Gastroesophageal sphincter (tissue), 4 donors: ENCODE data around the gene RELL1. TPM values are rescaled to one million over a fixed set of nuclear protein-coding genes. Genes with fewer than 3 reads are reported as not detected.

Experiments
- ATAC-seq: fragments of 150-250 bp; one replicate; pipeline ENCODE4 v1.9.1; 2016; ENCODE audit warnings: mild to moderate bottlenecking, moderate library complexity
- H3K27ac ChIP-seq, 4 donors: fragments of 200-600 bp; sonication (generic) in 3 of 4; 1 replicate in 3 of 4; 2 replicates in 1 of 4; pipeline ENCODE4 v1.5.1; 2016 to 2019
- H3K27me3 ChIP-seq: fragments of 200-600 bp; sonication (generic); one replicate; pipeline ENCODE4 v1.5.1; 2019
- H3K36me3 ChIP-seq, 2 donors: fragments of 200-600 bp; sonication (generic); one replicate each; pipeline ENCODE4 v1.5.1; 2019; ENCODE audit warnings: control low read depth in 1 of 2
- H3K4me1 ChIP-seq, 3 donors: fragments of 200-600 bp; sonication (generic); 1 replicate in 2 of 3; 2 replicates in 1 of 3; pipeline ENCODE4 v1.5.1; 2016 to 2019; ENCODE audit warnings: control low read depth in 2 of 3
- H3K4me3 ChIP-seq, 2 donors: fragments of 200-600 bp; sonication (generic); one replicate each; pipeline ENCODE4 v1.5.1; 2019; ENCODE audit warnings: mild to moderate bottlenecking in 1 of 2, moderate library complexity in 1 of 2
- H3K9me3 ChIP-seq, 3 donors: fragments of 200-600 bp; sonication (generic); one replicate each; pipeline ENCODE4 v1.5.1; 2017 to 2019; ENCODE audit warnings: control low read depth in 2 of 3
- EP300 ChIP-seq: sonication (generic); formaldehyde crosslinking; IDR thresholded peaks from one replicate; pipeline ENCODE4 v1.6.1; 2017; ENCODE audit warnings: antibody characterized with exemption, mild to moderate bottlenecking
- POLR2A ChIP-seq, 2 donors: fragments of 450-650 bp; IDR thresholded peaks; one replicate each; pipeline ENCODE4 v1.6.1; 2017; ENCODE audit warnings: antibody characterized with exemption in 2 of 2, mild to moderate bottlenecking in 2 of 2, moderate library complexity in 1 of 2
- POLR2AphosphoS5 ChIP-seq: sonication (generic); formaldehyde crosslinking; IDR thresholded peaks from one replicate; pipeline ENCODE4 v1.6.1; 2017; ENCODE audit warnings: antibody characterized with exemption
- WGBS, 2 donors: methylation state at CpG; one replicate each; pipeline ENCODE4 v1.1.5; 2018; ENCODE audit warnings: low coverage in 1 of 2; 5-methylcytosine and 5-hydroxymethylcytosine counted together
- total RNA-seq, 4 donors: library from RNA; depleted of rRNA; stranded (reverse); fragments of >200 nt; gene quantifications; one replicate each; pipeline ENCODE4 v1.1.0, GENCODE V29; 2016
- TF ChIP-seq, protein P1 (sequence below), 4 experiments: fragments of 200-600 bp in 2 of 4; fragments of 450-650 bp in 2 of 4; sonication (generic) in 1 of 4; IDR thresholded peaks; one replicate each; pipeline ENCODE4 v1.5.1; 2017 to 2019; ENCODE audit warnings: antibody characterized with exemption in 4 of 4, mild to moderate bottlenecking in 2 of 4, moderate library complexity in 2 of 4

Gene RELL1, protein sequence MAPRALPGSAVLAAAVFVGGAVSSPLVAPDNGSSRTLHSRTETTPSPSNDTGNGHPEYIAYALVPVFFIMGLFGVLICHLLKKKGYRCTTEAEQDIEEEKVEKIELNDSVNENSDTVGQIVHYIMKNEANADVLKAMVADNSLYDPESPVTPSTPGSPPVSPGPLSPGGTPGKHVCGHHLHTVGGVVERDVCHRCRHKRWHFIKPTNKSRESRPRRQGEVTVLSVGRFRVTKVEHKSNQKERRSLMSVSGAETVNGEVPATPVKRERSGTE
- 10 to 100 TPM; 61.0 to 96.7 (median 69.3) TPM for total RNA-seq

DNA sequence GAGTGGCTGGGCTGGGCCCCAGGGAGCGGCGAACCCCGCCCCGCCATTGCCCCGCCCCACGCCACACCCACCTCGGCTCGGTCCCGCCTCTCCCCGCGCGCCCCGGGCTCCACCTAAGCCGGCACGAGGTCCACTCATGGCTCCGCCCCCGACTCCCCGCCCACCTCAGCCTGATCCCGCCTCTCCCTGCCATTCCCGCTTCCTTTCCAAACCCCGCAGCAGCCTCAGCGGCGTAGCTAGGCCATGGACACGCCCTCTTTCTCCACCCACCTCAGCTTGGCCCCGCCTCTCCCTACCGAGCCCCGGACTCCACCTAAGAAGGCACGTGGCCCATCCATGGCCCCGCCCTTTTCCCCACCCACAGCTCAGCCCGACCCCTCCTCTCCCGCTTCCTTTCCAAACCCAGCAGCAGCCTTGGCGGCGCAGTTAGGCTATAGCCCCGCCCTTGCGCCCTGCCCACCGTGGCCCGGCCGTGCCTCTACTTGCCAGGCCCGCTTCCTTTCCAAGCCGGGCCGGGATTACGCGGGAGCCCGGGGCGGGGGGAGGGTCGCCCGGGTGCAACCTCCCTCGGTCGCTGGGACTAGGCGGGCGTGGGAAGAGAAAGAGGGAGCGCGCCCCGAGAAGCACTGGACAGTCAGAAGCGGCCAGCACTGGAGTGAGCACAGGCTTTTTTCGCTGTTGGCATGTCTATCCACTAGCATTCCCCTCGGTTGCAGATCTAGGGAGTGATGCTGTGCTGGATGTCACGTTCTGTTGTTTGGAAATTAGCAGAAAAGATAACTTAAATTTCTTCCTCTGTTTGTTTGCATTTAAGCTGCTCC lies at the start of gene RELL1:
Gene RELL1 (minus strand): TSS at position 4 of the 821 bp plus-strand sequence. CDS start 89 bp downstream, outside the sequence.
- TF ChIP-seq, protein P1, sequence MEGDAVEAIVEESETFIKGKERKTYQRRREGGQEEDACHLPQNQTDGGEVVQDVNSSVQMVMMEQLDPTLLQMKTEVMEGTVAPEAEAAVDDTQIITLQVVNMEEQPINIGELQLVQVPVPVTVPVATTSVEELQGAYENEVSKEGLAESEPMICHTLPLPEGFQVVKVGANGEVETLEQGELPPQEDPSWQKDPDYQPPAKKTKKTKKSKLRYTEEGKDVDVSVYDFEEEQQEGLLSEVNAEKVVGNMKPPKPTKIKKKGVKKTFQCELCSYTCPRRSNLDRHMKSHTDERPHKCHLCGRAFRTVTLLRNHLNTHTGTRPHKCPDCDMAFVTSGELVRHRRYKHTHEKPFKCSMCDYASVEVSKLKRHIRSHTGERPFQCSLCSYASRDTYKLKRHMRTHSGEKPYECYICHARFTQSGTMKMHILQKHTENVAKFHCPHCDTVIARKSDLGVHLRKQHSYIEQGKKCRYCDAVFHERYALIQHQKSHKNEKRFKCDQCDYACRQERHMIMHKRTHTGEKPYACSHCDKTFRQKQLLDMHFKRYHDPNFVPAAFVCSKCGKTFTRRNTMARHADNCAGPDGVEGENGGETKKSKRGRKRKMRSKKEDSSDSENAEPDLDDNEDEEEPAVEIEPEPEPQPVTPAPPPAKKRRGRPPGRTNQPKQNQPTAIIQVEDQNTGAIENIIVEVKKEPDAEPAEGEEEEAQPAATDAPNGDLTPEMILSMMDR (IDR thresholded peaks at IDR 0.05): peak in 2 of 4 experiments; percentile 16 to 19
- TF ChIP-seq POLR2A (IDR thresholded peaks at IDR 0.05) (peak in 1 of 2 donors; percentile 23), EP300 (no peak)
- Histone ChIP-seq H3K4me1 (peaks cover 5 to 41% (median 12%) of the 10 kb centered on the region in 3 donors), H3K27ac (peak within 1 kb of the TSS; percentile 88 to 99 (median 99)), H3K4me3 (peak within 1 kb of the TSS; percentile 53 to 91), H3K27me3 (no peaks in the 10 kb centered on the region), H3K9me3 (no peaks in the 10 kb centered on the region), H3K36me3 (no peaks in the 10 kb centered on the region)
- ATAC-seq: peak; percentile 95
- WGBS, 2 donors: 0% methylated on average over 4 to 14 of the region's 58 CpGs

DNA sequence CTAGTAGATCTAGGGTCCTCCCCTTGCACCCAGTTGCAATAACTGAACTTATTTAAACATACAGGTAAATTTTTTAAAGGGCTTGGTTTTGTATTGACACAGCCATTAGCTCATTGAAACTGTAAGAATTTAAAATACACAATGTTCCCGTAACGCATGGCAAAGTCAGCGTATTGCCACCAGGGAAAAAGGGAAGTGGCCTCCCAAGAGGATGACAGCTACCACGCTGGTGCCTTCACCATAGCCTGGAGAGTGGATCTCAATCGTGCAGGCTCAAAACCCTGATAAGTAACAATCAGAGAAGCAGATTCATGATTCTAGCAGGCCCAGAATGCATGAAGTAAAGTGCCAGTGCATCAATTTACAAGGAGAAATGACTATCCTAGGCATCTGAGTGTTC lies 49.4 kb upstream of the RELL1 start:
- Histone ChIP-seq H3K4me3 (no peak overlapping the region), H3K4me1 (no peaks in the 10 kb centered on the region), H3K27ac (no peak overlapping the region), H3K36me3 (no peaks in the 10 kb centered on the region), H3K27me3 (no peaks in the 10 kb centered on the region), H3K9me3 (no peaks in the 10 kb centered on the region)
- TF ChIP-seq, protein P1 (IDR thresholded peaks at IDR 0.05): no peak
- TF ChIP-seq EP300: no peak
- no peak for TF ChIP-seq POLR2AphosphoS5
- TF ChIP-seq POLR2A (IDR thresholded peaks at IDR 0.05): no peak
- 76 to 100% methylated on average over 2 to 5 of the region's 5 CpGs for WGBS, 2 donors
- no peak for ATAC-seq

DNA sequence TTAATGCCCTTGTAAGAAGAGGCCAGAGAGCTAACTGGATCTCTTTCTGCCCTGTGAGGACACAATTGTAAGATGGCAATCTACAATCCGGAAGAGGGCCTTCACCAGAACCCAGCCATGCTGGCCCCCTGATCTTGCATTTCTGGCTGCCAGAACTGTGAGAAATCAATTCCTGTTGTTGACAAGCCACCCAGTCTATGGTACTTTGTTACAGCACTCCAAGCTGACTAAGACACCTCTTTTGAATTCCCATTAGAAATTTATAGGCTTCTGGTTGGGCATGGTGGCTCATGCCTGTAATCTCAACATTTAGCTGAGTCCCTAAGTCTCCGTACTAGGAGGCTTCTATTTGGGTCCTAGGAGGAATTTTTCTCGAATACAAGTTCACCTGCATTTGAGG lies 48.8 kb upstream of the RELL1 start:
- Histone ChIP-seq H3K9me3 (no peaks in the 10 kb centered on the region), H3K27me3 (no peaks in the 10 kb centered on the region), H3K36me3 (no peaks in the 10 kb centered on the region), H3K4me3 (no peak overlapping the region), H3K27ac (no peak overlapping the region), H3K4me1 (no peaks in the 10 kb centered on the region)
- ATAC-seq: no peak
- WGBS, 2 donors: 100% methylated on average over 1 to 2 of the region's 3 CpGs
- TF ChIP-seq POLR2A (IDR thresholded peaks at IDR 0.05): no peak
- no peak for TF ChIP-seq EP300

DNA sequence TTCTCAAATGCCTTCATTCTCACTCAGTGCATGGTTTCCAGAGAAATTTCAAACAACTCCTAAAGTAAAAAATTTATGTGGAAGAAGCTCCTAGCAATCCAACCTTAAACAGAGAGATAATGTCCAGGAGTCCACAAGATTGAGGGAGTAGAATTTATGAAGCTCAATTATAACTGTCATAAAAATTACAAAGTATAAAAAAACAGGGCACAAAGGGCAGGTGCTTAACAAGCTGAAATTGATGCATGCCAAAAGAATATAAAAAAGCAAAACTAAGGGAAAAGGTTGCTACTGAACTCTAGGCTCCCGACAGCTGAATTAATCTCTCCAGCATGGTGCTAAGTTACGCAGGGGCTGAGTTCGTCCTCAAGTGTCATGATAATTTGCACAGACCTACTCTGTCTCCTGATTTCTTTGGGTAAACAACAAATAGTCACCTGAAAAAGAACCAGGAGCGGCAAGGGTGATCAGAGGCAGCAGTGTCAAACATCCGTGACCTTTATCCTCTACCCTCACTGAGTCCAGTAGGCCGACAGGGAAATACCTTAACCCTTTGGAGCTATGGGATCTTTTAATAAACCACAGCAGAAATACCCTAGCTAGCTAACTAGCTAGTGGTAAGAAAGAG lies 47.2 kb upstream of the RELL1 start:
- TF ChIP-seq POLR2AphosphoS5 (no peak), POLR2A (IDR thresholded peaks at IDR 0.05) (no peak), EP300 (no peak)
- TF ChIP-seq, protein P1 (IDR thresholded peaks at IDR 0.05): no peak

DNA sequence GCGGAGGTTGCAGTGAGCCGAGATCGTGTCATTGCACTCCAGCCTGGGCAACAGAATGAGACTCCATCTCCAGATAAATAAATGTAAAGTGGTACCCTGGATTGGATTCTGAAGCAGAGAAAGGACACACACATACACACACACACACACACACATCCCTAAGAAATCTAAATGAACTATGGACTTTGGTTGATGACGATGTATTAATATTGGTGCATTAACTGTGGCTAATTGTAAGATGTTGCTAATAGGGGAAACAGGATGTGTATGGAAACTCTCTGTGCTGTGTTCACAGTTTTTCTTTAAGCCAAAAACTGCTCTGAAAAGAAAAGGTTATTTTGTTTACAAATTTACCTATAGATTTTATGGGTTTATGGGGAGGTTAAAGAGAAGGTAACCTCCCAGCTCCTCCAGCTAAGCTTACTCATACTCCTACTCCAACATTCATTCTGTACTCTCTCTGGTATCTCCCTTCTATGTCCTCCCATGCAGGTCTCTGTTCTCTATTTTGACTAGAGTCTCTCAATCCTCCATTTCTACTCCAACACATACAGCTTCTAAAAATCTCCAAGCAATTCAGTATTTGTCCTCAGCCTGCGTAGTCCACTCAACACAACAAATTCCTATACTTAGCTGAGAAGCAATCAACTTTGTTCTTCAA lies 46.5 kb upstream of the RELL1 start:
- TF ChIP-seq, protein P1 (IDR thresholded peaks at IDR 0.05): no peak
- TF ChIP-seq POLR2A (IDR thresholded peaks at IDR 0.05): no peak
- TF ChIP-seq POLR2AphosphoS5: no peak
- TF ChIP-seq EP300: no peak
- no peak overlapping the region for H3K4me3 ChIP-seq
- H3K36me3 ChIP-seq: no peaks in the 10 kb centered on the region
- no peaks in the 10 kb centered on the region for H3K27me3 ChIP-seq
- no peak for ATAC-seq
- no peak overlapping the region for H3K27ac ChIP-seq
- no peaks in the 10 kb centered on the region for H3K4me1 ChIP-seq
- H3K9me3 ChIP-seq: no peaks in the 10 kb centered on the region
- 92 to 100% methylated on average over 2 of the region's 5 CpGs for WGBS, 2 donors

More for the DNA sequence above, 47.2 kb upstream of the RELL1 start:
- no peaks in the 10 kb centered on the region for H3K36me3 ChIP-seq
- no peaks in the 10 kb centered on the region for H3K4me1 ChIP-seq
- no peak overlapping the region for H3K4me3 ChIP-seq
- H3K27ac ChIP-seq: no peak overlapping the region
- no peak for ATAC-seq
- WGBS, 2 donors: 46 to 64% methylated on average over 5 to 6 of the region's 6 CpGs
- no peaks in the 10 kb centered on the region for H3K27me3 ChIP-seq
- no peaks in the 10 kb centered on the region for H3K9me3 ChIP-seq
